ENCODE results near the gene TNS2. TPM values are rescaled to one million over a fixed set of nuclear protein-coding genes. Genes with fewer than 3 reads are reported as not detected.
A peak's percentile ranks its signal among the peaks of the same experiment; 100 is the strongest.

TNS2 gene
- total RNA-seq, 1 donor from 2014 or later = 120 TPM

DNA sequence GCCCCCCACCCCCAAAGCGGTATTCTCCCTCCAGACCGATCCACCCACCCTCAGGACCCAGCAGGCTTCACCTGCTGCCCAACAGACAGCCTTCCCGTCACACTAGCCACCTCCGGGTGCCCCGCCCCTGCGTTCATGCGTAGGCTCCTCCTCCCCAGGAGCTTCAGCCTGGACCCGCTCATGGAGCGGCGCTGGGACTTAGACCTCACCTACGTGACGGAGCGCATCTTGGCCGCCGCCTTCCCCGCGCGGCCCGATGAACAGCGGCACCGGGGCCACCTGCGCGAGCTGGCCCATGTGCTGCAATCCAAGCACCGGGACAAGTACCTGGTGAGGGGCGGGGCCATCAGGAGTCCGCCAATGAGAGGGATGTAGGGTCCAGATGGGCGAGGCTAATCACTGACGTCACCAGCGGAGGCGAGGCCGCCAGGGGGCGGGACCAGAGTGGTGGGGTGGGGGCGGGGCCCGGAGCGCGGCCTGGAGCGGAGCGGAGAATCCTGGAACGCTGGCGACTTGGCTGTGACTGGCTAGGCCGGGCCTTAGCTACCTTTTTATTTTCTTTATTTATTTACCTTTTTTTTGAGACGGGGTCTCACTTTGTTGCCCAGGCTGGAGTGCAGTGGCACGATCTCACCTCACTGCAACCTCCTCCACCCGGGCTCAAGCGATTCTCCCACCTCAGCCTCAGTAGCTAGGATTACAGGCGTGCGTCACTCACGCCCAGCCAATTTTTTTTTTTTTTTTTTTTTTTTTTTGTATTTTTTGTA lies 4.4 kb downstream of the TNS2 start:
- ATAC-seq = peak; percentile 63
- peak; percentile 95 for DNase-seq
- intact Hi-C loops (cut with micrococcal nuclease) = no loop called here

DNA sequence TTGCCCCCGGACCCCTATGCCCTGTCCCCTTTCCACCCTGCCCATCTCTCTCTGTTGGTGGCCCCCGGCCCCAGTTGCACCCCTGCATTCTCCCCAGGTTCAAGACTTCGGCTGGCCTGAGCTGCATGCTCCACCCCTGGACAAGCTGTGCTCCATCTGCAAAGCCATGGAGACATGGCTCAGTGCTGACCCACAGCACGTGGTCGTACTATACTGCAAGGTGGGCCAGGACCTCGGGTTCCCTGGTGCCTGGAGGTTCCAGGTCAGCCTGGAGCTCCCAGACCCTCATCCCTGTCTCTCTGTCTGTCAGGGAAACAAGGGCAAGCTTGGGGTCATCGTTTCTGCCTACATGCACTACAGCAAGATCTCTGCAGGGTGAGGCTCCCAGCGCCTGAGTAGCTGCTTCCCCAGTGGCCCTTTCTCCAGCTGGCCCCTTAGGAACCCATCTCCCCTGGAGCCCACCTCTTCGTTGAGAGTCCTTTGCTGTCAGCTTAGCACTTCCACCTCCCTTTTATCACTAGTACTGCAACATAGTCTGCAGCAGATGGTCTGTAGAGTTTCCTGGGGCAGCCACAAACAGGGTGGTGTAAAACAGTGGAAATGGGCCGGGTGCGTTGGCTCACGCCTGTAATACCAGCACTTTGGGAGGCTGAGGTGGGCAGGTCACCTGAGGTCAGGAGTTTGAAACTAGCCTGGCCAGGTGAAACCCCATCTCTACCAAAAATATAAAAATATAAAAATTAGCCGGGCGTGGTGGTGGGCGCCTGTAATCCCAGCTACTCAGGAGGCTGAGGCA lies 5.8 kb downstream of the TNS2 start:
- intact Hi-C loops (cut with micrococcal nuclease) = no loop called here

GRCh38 chr12:53056296-53056695 lies 6.4 kb downstream of the TNS2 start:
- DNase-seq (no peak), ATAC-seq (no peak)
- intact Hi-C loops (cut with micrococcal nuclease) = no loop called here

More for the DNA sequence above, 5.8 kb downstream of the TNS2 start:
- DNase-seq (no peak), ATAC-seq (no peak)

GRCh38 chr12:53056901-53057300 lies 7.0 kb downstream of the TNS2 start:
- ATAC-seq (no peak), DNase-seq (no peak)
- intact Hi-C loops (cut with micrococcal nuclease) = no loop called here

DNA sequence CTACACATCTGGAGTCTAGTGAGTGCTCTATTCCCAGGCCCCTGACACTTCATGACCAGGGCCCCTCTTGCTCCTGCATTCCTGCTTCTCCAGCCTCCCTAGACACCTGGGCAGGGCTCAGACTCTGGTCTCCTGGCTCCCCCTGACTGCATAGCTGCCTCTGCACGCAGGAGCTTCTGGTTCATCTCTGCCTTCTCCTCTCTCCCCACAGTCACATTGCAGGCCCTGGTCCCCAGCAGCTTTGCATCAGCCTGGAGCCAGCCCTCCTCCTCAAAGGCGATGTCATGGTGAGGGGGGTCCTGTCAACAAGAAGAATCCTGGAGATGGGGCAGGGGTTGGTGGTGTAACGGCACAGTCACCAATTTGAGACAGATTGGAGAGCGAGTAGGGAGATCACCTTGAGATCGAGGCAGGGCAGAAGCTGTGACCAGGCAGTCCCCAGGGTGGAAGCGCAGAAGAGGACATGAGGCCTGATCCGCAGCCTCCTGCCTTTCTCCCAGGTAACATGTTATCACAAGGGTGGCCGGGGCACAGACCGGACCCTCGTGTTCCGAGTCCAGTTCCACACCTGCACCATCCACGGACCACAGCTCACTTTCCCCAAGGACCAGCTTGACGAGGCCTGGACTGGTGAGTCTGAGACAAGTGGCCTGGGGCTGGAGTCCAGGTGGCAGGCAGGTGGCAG lies 8.1 kb downstream of the TNS2 start:
- intact Hi-C loops (cut with micrococcal nuclease) = no loop called here
- ATAC-seq (no peak), DNase-seq (peak; percentile 37)

DNA sequence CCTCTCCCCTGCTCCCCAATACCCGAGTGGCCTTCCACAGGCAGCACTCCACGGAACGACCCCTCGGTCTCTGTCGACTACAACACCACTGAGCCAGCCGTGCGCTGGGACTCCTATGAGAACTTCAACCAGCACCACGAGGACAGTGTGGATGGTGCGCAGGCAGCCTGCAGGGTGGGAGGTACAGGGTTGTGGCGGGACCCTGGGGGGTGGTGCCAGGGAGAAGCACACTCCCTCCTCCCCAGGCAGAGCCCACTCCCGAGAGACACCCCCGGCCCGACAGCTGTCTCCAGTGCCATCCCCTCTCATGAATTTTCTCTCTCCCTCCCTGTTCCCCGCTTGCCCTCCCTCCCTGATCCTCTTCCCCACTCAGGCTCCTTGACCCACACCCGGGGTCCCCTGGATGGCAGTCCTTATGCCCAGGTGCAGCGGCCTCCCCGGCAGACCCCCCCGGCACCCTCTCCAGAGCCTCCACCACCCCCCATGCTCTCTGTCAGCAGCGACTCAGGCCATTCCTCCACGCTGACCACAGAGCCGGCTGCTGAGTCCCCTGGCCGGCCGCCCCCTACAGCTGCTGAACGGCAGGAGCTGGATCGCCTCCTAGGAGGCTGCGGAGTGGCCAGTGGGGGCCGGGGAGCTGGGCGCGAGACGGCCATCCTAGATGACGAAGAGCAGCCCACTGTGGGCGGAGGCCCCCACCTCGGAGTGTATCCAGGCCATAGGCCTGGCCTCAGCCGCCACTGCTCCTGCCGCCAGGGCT lies 9.0 kb downstream of the TNS2 start:
- DNase-seq = peak; percentile 42
- intact Hi-C loops (cut with micrococcal nuclease) = no loop called here
- no peak for ATAC-seq

DNA sequence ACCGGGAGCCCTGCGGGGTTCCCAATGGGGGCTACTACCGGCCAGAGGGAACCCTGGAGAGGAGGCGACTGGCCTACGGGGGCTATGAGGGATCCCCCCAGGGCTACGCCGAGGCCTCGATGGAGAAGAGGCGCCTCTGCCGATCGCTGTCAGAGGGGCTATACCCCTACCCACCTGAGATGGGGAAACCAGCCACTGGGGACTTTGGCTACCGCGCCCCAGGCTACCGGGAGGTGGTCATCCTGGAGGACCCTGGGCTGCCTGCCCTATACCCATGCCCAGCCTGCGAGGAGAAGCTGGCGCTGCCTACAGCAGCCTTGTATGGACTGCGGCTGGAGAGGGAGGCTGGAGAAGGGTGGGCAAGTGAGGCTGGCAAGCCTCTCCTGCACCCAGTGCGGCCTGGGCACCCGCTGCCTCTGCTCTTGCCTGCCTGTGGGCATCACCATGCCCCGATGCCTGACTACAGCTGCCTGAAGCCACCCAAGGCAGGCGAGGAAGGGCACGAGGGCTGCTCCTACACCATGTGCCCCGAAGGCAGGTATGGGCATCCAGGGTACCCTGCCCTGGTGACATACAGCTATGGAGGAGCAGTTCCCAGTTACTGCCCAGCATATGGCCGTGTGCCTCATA lies 9.7 kb downstream of the TNS2 start:
- intact Hi-C loops (cut with micrococcal nuclease) = loop anchor here (10.0 kb wide), 1 partner anchor 135 kb away; no protein-coding TSS in a partner anchor
- DNase-seq = no peak
- ATAC-seq = no peak

DNA sequence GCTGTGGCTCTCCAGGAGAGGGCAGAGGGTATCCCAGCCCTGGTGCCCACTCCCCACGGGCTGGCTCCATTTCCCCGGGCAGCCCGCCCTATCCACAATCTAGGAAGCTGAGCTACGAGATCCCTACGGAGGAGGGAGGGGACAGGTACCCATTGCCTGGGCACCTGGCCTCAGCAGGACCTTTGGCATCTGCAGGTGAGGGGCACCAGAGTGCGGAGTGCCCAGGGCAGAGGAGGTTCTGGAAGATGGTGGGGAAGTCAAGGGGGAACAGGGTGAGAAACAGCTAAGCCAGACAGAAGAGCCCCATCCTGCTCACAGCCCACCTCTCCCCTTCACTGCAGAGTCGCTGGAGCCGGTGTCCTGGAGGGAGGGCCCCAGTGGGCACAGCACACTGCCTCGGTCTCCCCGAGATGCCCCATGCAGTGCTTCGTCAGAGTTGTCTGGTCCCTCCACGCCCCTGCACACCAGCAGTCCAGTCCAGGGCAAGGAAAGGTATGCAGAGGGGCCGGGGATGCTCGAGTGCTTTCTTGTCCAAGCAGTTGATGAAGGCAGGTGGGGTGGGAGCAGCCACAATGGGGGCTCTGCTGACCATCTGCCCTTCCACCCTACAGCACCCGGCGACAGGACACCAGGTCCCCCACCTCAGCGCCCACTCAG lies 10.3 kb downstream of the TNS2 start:
- DNase-seq = peak; percentile 31
- intact Hi-C loops (cut with micrococcal nuclease) = loop anchor here (10.0 kb wide), 1 partner anchor 135 kb away; no protein-coding TSS in a partner anchor
- no peak for ATAC-seq

- DNase-seq = peak; percentile 58
- no peak for ATAC-seq
- intact Hi-C loops (cut with micrococcal nuclease) = loop anchor here (10.0 kb wide), 1 partner anchor 134 kb away; no protein-coding TSS in a partner anchor
Observed at GRCh38 chr12:53060721-53061276, 10.9 kb downstream of the TNS2 start.

DNA sequence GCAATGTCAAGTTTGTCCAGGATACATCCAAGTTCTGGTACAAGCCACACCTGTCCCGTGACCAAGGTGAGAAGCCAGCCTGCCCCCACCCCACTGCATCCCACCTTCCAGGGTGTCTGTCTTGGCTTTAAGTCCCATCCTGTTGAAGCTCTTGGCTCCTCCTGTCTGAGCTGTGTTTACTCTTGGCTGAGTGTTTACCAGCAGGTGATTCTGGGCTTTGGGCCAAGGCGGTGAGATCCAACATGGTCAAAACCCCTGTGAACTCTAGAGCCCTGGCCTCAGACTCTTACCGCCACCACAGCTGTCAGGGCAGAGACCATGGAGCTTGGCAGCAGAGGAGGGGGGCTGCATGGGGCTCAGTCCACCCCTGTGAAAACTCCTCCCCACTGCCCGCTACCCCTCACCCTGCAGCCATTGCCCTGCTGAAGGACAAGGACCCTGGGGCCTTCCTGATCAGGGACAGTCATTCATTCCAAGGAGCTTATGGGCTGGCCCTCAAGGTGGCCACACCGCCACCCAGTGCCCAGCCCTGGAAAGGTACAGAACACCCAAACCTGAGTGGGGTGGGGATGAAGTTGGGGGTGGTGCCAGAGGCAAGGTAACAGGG lies 11.6 kb downstream of the TNS2 start:
- intact Hi-C loops (cut with micrococcal nuclease) = loop anchor here (10.0 kb wide), 1 partner anchor 133 kb away; no protein-coding TSS in a partner anchor
- ATAC-seq (no peak), DNase-seq (peak; percentile 44)

DNA sequence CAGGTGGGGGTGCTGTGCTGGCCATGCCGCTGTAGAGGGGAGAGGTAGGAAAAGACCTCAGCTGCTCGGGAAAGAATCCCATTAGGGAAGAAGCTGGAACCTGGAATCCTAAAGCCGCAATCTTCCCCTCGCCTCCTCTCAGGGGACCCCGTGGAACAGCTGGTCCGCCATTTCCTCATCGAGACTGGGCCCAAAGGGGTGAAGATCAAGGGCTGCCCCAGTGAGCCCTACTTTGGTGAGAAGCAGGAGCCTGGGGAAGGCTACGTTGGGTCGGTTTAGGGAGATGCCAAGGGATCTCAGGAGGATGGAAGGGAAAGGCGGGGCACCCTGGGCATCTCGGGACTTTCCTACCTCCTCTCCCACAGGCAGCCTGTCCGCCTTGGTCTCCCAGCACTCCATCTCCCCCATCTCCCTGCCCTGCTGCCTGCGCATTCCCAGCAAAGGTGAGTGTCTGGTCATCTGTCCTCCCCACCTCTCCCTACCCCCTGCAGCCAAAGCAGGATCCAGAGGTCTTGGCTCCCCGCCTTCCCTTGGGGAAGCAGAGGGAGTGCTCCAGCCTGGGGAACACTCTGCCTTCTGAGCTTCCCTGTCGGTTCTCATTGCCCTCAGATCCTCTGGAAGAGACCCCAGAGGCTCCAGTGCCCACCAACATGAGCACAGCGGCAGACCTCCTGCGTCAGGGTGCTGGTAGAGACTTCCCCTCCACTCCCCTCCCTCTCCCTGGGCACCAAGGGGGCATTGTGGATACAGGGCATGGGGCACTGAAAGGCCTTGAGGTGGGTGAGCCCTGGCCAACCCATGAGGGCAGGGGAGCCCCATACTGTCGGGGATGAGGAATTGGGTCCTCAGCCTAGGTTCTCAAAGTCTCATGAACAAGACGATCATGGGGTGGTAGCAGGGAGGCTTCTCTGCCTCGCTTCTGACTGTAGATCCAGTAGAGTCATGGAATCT lies 12.4 kb downstream of the TNS2 start:
- DNase-seq (no peak), ATAC-seq (no peak)
- intact Hi-C loops (cut with micrococcal nuclease) = loop anchor here (10.0 kb wide), 1 partner anchor 133 kb away; no protein-coding TSS in a partner anchor

DNA sequence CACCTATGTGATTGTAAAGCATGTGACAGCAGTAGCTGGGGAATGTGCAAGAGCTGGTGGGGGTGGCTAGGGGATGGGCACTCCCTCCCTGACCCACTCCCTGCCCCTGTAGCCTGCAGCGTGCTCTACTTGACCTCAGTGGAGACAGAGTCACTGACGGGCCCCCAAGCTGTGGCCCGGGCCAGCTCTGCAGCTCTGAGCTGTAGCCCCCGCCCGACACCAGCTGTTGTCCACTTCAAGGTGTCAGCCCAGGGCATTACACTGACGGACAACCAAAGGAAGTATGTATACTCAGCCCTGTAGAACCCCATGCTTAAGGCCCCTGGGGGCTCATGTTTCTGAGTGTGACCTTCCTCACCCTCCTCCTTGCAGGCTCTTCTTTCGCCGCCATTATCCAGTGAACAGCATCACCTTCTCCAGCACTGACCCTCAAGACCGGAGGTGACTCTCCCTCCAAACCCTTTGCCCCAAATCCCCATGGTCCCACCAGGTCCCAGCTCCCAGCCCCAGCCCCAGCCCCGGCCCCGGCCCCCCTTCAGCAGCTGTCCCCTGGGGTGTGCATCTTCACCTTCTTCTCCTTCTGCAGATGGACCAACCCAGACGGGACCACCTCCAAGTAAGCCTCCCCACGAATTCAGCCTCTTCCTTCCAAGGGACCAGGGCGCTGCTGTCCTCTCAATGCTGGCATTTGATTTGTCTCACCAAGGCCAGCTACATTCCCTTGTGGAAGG lies 13.3 kb downstream of the TNS2 start:
- DNase-seq = peak; percentile 33
- intact Hi-C loops (cut with micrococcal nuclease) = loop anchor here (10.0 kb wide), 1 partner anchor 132 kb away; no protein-coding TSS in a partner anchor
- ATAC-seq = no peak

- intact Hi-C loops (cut with micrococcal nuclease) = loop anchor here (10.0 kb wide), 1 partner anchor 131 kb away; no protein-coding TSS in a partner anchor
- peak; percentile 51 for ATAC-seq
- DNase-seq = peak; percentile 69
Observed at GRCh38 chr12:53063708-53064612, 14.1 kb downstream of the TNS2 start.

Data from left ventricle myocardium superior (tissue), 1 donor.